GM12892 (cell line): Measurements from ENCODE around the gene CIC.

ENCODE experiments used
- POLR2A ChIP-seq: IDR thresholded peaks from 2 replicates; pipeline ENCODE4 v1.6.1; 2011; ENCODE audit warnings: low read depth, low read length, control low read depth
- POLR2AphosphoS5 ChIP-seq: IDR thresholded peaks from 2 replicates; pipeline ENCODE4 v1.6.1; 2011; ENCODE audit warnings: low read depth, low read length, control low read depth
- TAF1 ChIP-seq: IDR thresholded peaks from 2 replicates; pipeline ENCODE4 v1.6.1; 2011; ENCODE audit warnings: low read depth, mild to moderate bottlenecking, control low read depth, low read length, borderline replicate concordance

GRCh38 chr19:42247640-42248199 is 21.3 kb upstream of the CIC start:
- no peak for TF ChIP-seq POLR2AphosphoS5
- no peak for TF ChIP-seq TAF1
- TF ChIP-seq POLR2A = no peak
